K562 (cell line): Measurements from ENCODE around the gene ATL2. TPM values are rescaled to one million over a fixed set of nuclear protein-coding genes. Genes with fewer than 3 reads are reported as not detected.

Source experiments
- ATAC-seq: fragments of 200-7000 bp; cut with Tn5 transposase; 3 replicates; pipeline ENCODE4 v1.9.1; 2020; ENCODE audit warnings: moderate library complexity
- BruUV-seq: library from RNA; stranded (reverse); fragments of 400-500 nt; replicated peaks from 2 replicates; lab custom pipeline; 2021; lab: Mats Ljungman, UMichigan
- CTCF ChIA-PET: fragments of 300-600 bp; formaldehyde crosslinking; extraction: SDS; loops from one replicate; lab custom pipeline; 2021; ENCODE audit warnings: low intra/inter-chr PET ratio; lab: Yijun Ruan, JAX
- POLR2A ChIA-PET: fragments of 300-600, 350-650 bp; sonication (Branson Sonifier 250); formaldehyde crosslinking; extraction: SDS; loops from one replicate; lab custom pipeline; 2021; ENCODE audit warnings: antibody characterized with exemption, inconsistent platforms; lab: Yijun Ruan, JAX
- DNase-seq, 4 experiments: peaks; one replicate each; pipeline versions ENCODE4 v3.0.0 to v3.0.0-alpha.2; 2011 to 2018; ENCODE audit warnings: low spot score in 3 of 4, mixed read lengths in 3 of 4; ENCODE audit errors: extremely low read depth in 1 of 4
- FAIRE-seq: peaks from 2 replicates; lab custom pipeline; 2011; peaks lifted over from hg19 to GRCh38; lab: Jason Lieb, UNC
- H2AFZ ChIP-seq: 2 replicates; pipeline ENCODE4 v1.6.0; 2011; ENCODE audit warnings: low read depth, low read length, control low read depth, inconsistent platforms
- H3K27ac ChIP-seq: fragments of 200-600 bp; 3 replicates; pipeline ENCODE4 v1.8.0; 2011; ENCODE audit warnings: low read depth, mild to moderate bottlenecking, control low read depth, inconsistent platforms, low read length, moderate library complexity, mixed read lengths; ENCODE audit errors: extremely low read depth
- H3K27me3 ChIP-seq, 2 experiments: fragments of 300-600 bp in 1 of 2; 2 replicates in 1 of 2; 3 replicates in 1 of 2; pipeline versions ENCODE4 v1.6.0 to v1.8.0; 2011; ENCODE audit warnings: inconsistent platforms in 2 of 2, low read length in 2 of 2, mild to moderate bottlenecking in 1 of 2, mixed read lengths in 1 of 2, moderate library complexity in 1 of 2; ENCODE audit not compliant: control insufficient read depth in 2 of 2, insufficient read depth in 2 of 2
- H3K36me3 ChIP-seq: fragments of 300-600 bp; 3 replicates; pipeline ENCODE4 v1.8.0; 2011; ENCODE audit warnings: mild to moderate bottlenecking, low read length, inconsistent platforms; ENCODE audit not compliant: control insufficient read depth, insufficient read depth
- H3K4me1 ChIP-seq, 2 experiments: fragments of 200-600 bp in 1 of 2; replicated peaks in 1 of 2; 2 replicates in 1 of 2; 3 replicates in 1 of 2; pipeline versions ENCODE4 v1.5.1 to v1.8.0; 2011; ENCODE audit warnings: inconsistent platforms in 2 of 2, low read length in 2 of 2, mild to moderate bottlenecking in 1 of 2, mixed read lengths in 1 of 2, moderate library complexity in 1 of 2; ENCODE audit not compliant: control insufficient read depth in 2 of 2, insufficient read depth in 2 of 2
- H3K4me2 ChIP-seq: 2 replicates; pipeline ENCODE4 v1.6.1; 2011; ENCODE audit warnings: low read length, control low read depth, inconsistent platforms, mixed read lengths; ENCODE audit not compliant: insufficient read depth
- H3K4me3 ChIP-seq: fragments of 200-600 bp; sonication (generic), shearing (Covaris generic); 2 replicates; pipeline ENCODE4 v1.5.1; 2016; ENCODE audit warnings: control low read depth, inconsistent platforms
- H3K79me2 ChIP-seq: fragments of 200-600 bp; 3 replicates; pipeline ENCODE4 v1.8.0; 2011; ENCODE audit warnings: low read length, inconsistent platforms; ENCODE audit not compliant: control insufficient read depth, insufficient read depth
- H3K9ac ChIP-seq, 2 experiments: 2 replicates each; pipeline versions ENCODE4 v1.6.0 to v1.6.1; 2011; ENCODE audit warnings: low read depth in 2 of 2, low read length in 2 of 2, control low read depth in 1 of 2, inconsistent platforms in 1 of 2, mild to moderate bottlenecking in 1 of 2, mixed read lengths in 1 of 2; ENCODE audit not compliant: insufficient read depth in 1 of 2
- H3K9me1 ChIP-seq: one replicate; pipeline ENCODE4 v1.6.0; 2011; ENCODE audit warnings: inconsistent platforms, mild to moderate bottlenecking, low read length, moderate library complexity; ENCODE audit not compliant: control insufficient read depth, insufficient read depth
- H3K9me3 ChIP-seq: replicated peaks from 2 replicates; pipeline ENCODE4 v1.5.1; 2011; ENCODE audit warnings: low read depth, low read length, inconsistent platforms; ENCODE audit not compliant: control insufficient read depth, insufficient read depth
- H4K20me1 ChIP-seq: replicated peaks from 2 replicates; pipeline ENCODE4 v1.6.1; 2011; ENCODE audit warnings: low read length, inconsistent platforms, mixed read lengths; ENCODE audit not compliant: control insufficient read depth, insufficient read depth
- KAT2B ChIP-seq: IDR thresholded peaks from one replicate; pipeline ENCODE4 v1.6.1; 2012; ENCODE audit warnings: low read depth, mild to moderate bottlenecking, control low read depth, inconsistent platforms, low read length, moderate library complexity
- MECOM ChIP-seq: fragments of 250-450 bp; sonication (Bioruptor Pico); IDR thresholded peaks from 2 replicates; pipeline ENCODE4 v1.8.0; 2022; ENCODE audit warnings: inconsistent platforms
- MEIS2 ChIP-seq: fragments of 450-650 bp; IDR thresholded peaks from 2 replicates; pipeline ENCODE4 v1.6.1; 2014; ENCODE audit warnings: mild to moderate bottlenecking; ENCODE audit not compliant: partially characterized antibody
- NFIC ChIP-seq: fragments of 450-650 bp; IDR thresholded peaks from 2 replicates; pipeline ENCODE4 v1.6.1; 2017; ENCODE audit warnings: mild to moderate bottlenecking, inconsistent platforms
- PKNOX1 ChIP-seq: fragments of 450-650 bp; IDR thresholded peaks from 2 replicates; pipeline ENCODE4 v1.6.1; 2016
- PML ChIP-seq: IDR thresholded peaks from 2 replicates; pipeline ENCODE4 v1.6.1; 2012; ENCODE audit warnings: low read length, inconsistent platforms
- STAT6 ChIP-seq: sonication (generic); formaldehyde crosslinking; IDR thresholded peaks from 2 replicates; pipeline ENCODE4 v1.8.1; 2023; ENCODE audit warnings: mild to moderate bottlenecking, missing genetic modification reagents
- ZNF133 ChIP-seq: fragments of 250-450 bp; sonication (Bioruptor Pico); IDR thresholded peaks from 2 replicates; pipeline ENCODE4 v1.4.0; 2020; ENCODE audit warnings: mild to moderate bottlenecking
- WGBS: fragments of 100-300 bp; shearing (Covaris generic); methylation state at CpG from one replicate; pipeline ENCODE4 v1.1.6; 2016; ENCODE audit warnings: low coverage, mixed read lengths; ENCODE audit not compliant: insufficient coverage; ENCODE audit errors: missing lambda C conversion rate; 5-methylcytosine and 5-hydroxymethylcytosine counted together
- in situ Hi-C: fragments of 300-500 bp; cut with MboI; formaldehyde crosslinking; loops from 4 replicates; pipeline ENCODE4 v1.15.0; 2018; ENCODE audit warnings: inconsistent platforms, mixed read lengths
- intact Hi-C: fragments of 100-400 bp; cut with micrococcal nuclease; formaldehyde crosslinking; loops from 2 replicates; pipeline ENCODE4 v1.14.2; 2022
- polyA plus RNA-seq, 8 experiments: library from polyadenylated mRNA; depleted of rRNA in 4 of 8; stranded (reverse) in 5 of 8; unstranded in 3 of 8; fragments of >200 nt; fragmentation: Nextera tagmentation in 2 of 8; fragmentation: Illumina TruSeq in 1 of 8; extraction: Ambion mirVana in 2 of 8; extraction: Trizol in 1 of 8; gene quantifications; 2 replicates each; pipeline versions ENCODE4 v1.2.1 to v1.2.3, GENCODE V29; 2011 to 2014; ENCODE audit warnings: inconsistent platforms in 1 of 8, missing spikeins in 1 of 8
- total RNA-seq, 7 experiments: library from RNA; depleted of rRNA in 6 of 7; stranded (reverse); fragments of >200 nt in 6 of 7; fragmentation: Illumina TruSeq in 2 of 7; extraction: Trizol in 2 of 7; gene quantifications; 2 replicates each; pipeline versions ENCODE4 v1.2.1 to v1.2.3, GENCODE V29; 2011 to 2021; ENCODE audit warnings: low replicate concordance in 1 of 7

The ATL2 gene
- total and polyA plus RNA-seq, 9 of the 15 experiments (the other 6 are each of a cell fraction or from before 2014, with no cell fraction given) = 12.0 to 80.8 (median 70.2) TPM

GRCh38 chr2:38268001-38268400, 109.1 kb downstream of the ATL2 start:
- CTCF ChIA-PET = no interaction called here
- DNase-seq = no peak

More at GRCh38 chr2:38268001-38268400, 109.1 kb downstream of the ATL2 start:
- no peak overlapping the region for H3K27ac ChIP-seq
- intact Hi-C loops (no loop called here), in situ Hi-C loops (no loop called here)
- ATAC-seq (no peak), FAIRE-seq (no peak)
- H3K4me3 ChIP-seq = no peak overlapping the region
- no peak overlapping the region for H3K4me2 ChIP-seq
- peaks cover 5% of the 10 kb centered on the region; the same call in 1 of the 2 replicates for H3K9me3 ChIP-seq
- no peaks in the 10 kb centered on the region for H3K36me3 ChIP-seq
- no peak for TF ChIP-seq KAT2B
- TF ChIP-seq MEIS2 = peak; percentile 56
- TF ChIP-seq PML = no peak
- TF ChIP-seq PKNOX1 = peak; percentile 53
- no peak for TF ChIP-seq STAT6
- TF ChIP-seq MECOM = no peak
- TF ChIP-seq ZNF133 (CRISPR knock-in tag) = no peak
- TF ChIP-seq NFIC = 0 out of 2 replicates have a peak, but pooled peaks have one; percentile 12
- no peaks in the 10 kb centered on the region for H3K79me2 ChIP-seq
- no TSS peak for BruUV-seq
- no peaks in the 10 kb centered on the region for H3K9me1 ChIP-seq
- H4K20me1 ChIP-seq = no peaks in the 10 kb centered on the region
- POLR2A ChIA-PET = interaction anchor here (1.0 kb wide), 1 partner anchor 20 kb away, joined by 3 read pairs; no protein-coding TSS in a partner anchor
- H2AFZ ChIP-seq = no peak overlapping the region
- WGBS = 0% methylated on average over 2 of the region's 2 CpGs
- H3K9ac ChIP-seq = no peak overlapping the region
- H3K4me1 ChIP-seq = no peaks in the 10 kb centered on the region
- H3K27me3 ChIP-seq = peaks cover under 1 to 4% of the 10 kb centered on the region in 2 experiments; a peak in 4 of 5 replicates
